Erythroblast (primary cell): ENCODE data around the gene TCEA3.
A peak's percentile ranks its signal among the peaks of the same experiment; 100 is the strongest.

Source experiments
- DNase-seq, 2 experiments: peaks; one replicate each; lab custom pipeline; 2025; lab: John Stamatoyannopoulos, UW
- GATA1 ChIP-seq: IDR thresholded peaks from 2 replicates; pipeline ENCODE4 v1.6.1; 2011; ENCODE audit warnings: low read depth, mild to moderate bottlenecking, control low read depth, low read length, moderate library complexity
- POLR2A ChIP-seq: IDR thresholded peaks from 2 replicates; pipeline ENCODE4 v1.6.1; 2011; ENCODE audit warnings: mild to moderate bottlenecking, low read length

The TCEA3 gene

GRCh38 chr1:23436520-23437354 lies 12.2 kb upstream of the TCEA3 start:
- peak in 1 of 2 experiments; percentile 22 for DNase-seq
- TF ChIP-seq POLR2A (no peak), GATA1 (no peak)

GRCh38 chr1:23434260-23434775 lies 9.8 kb upstream of the TCEA3 start:
- no peak for DNase-seq
- TF ChIP-seq POLR2A (no peak), GATA1 (no peak)

- DNase-seq, result no peak
- TF ChIP-seq POLR2A (no peak), GATA1 (no peak)
These were observed 8.6 kb upstream of the TCEA3 start for GRCh38 chr1:23433122-23433521.

GRCh38 chr1:23431431-23431830 lies 6.9 kb upstream of the TCEA3 start:
- DNase-seq, result no peak
- no peak for TF ChIP-seq POLR2A
- no peak for TF ChIP-seq GATA1

GRCh38 chr1:23430803-23431202 lies 6.3 kb upstream of the TCEA3 start:
- DNase-seq, result no peak
- TF ChIP-seq GATA1, result no peak
- TF ChIP-seq POLR2A, result no peak

- TF ChIP-seq POLR2A (no peak), GATA1 (no peak)
These were observed 3.8 kb upstream of the TCEA3 start for GRCh38 chr1:23428136-23428905.

GRCh38 chr1:23427550-23427949 lies 3.0 kb upstream of the TCEA3 start:
- no peak for TF ChIP-seq POLR2A
- TF ChIP-seq GATA1, result no peak
- no peak for DNase-seq

More at GRCh38 chr1:23428136-23428905, 3.8 kb upstream of the TCEA3 start:
- no peak for DNase-seq

GRCh38 chr1:23426828-23427227 lies 2.3 kb upstream of the TCEA3 start:
- TF ChIP-seq POLR2A, result no peak
- no peak for TF ChIP-seq GATA1
- no peak for DNase-seq

- TF ChIP-seq POLR2A (no peak), GATA1 (no peak)
- DNase-seq, result no peak
These were observed 596 bp upstream of the TCEA3 start for GRCh38 chr1:23425193-23425494.

- TF ChIP-seq POLR2A (no peak), GATA1 (no peak)
- DNase-seq, result no peak
These were observed 894 bp downstream of the TCEA3 start for GRCh38 chr1:23423415-23424292.

GRCh38 chr1:23422941-23423340 lies 1.6 kb downstream of the TCEA3 start:
- DNase-seq, result no peak
- no peak for TF ChIP-seq GATA1
- TF ChIP-seq POLR2A, result no peak

- DNase-seq, result peak; percentile 72 to 73
- TF ChIP-seq GATA1 (no peak), POLR2A (no peak)
These were observed 2.2 kb downstream of the TCEA3 start for GRCh38 chr1:23422241-23422877.

GRCh38 chr1:23421753-23422240 lies 2.8 kb downstream of the TCEA3 start:
- no peak for DNase-seq
- no peak for TF ChIP-seq GATA1
- TF ChIP-seq POLR2A, result no peak
